Mucosa of rectum (tissue), 2 donors: ENCODE measurements around the gene GRIN3B.
"Not testable (repeated sequence)": the region's sequence is repeated elsewhere in the genome, so short reads cannot be mapped to it uniquely, and the experiment has no call there.

ENCODE experiments used
- H3K27ac ChIP-seq, 2 donors: one replicate each; pipeline ENCODE4 v1.7.0; 2013; ENCODE audit warnings: inconsistent platforms in 2 of 2, low read depth in 2 of 2, low read length in 2 of 2
- H3K27me3 ChIP-seq, 2 donors: one replicate each; pipeline ENCODE4 v1.7.0; 2013; ENCODE audit warnings: low read length in 2 of 2; ENCODE audit not compliant: control insufficient read depth in 2 of 2, insufficient read depth in 2 of 2
- H3K36me3 ChIP-seq, 2 donors: one replicate each; pipeline ENCODE4 v1.7.0; 2013; ENCODE audit warnings: low read length in 2 of 2; ENCODE audit not compliant: control insufficient read depth in 2 of 2, insufficient read depth in 2 of 2
- H3K4me1 ChIP-seq, 2 donors: one replicate each; pipeline ENCODE4 v1.7.0; 2013; ENCODE audit warnings: low read length in 2 of 2, mild to moderate bottlenecking in 1 of 2; ENCODE audit not compliant: control insufficient read depth in 2 of 2, insufficient read depth in 2 of 2
- H3K4me3 ChIP-seq, 2 donors: one replicate each; pipeline ENCODE4 v1.7.0; 2013; ENCODE audit warnings: low read length in 2 of 2
- H3K9ac ChIP-seq, 2 donors: one replicate each; pipeline ENCODE4 v1.7.0; 2013; ENCODE audit warnings: low read length in 2 of 2, low read depth in 1 of 2, mild to moderate bottlenecking in 1 of 2
- H3K9me3 ChIP-seq, 2 donors: one replicate each; pipeline ENCODE4 v1.7.0; 2013; ENCODE audit warnings: low read length in 2 of 2; ENCODE audit not compliant: control insufficient read depth in 2 of 2
- donor health status: healthy.
- donor health status: Normal muscosa, but diverticular disease.

GRIN3B gene

GRCh38 chr19:1019616-1019961 lies 19.4 kb downstream of the GRIN3B start:
- Histone ChIP-seq H3K36me3 (peaks cover 3 to 4% of the 10 kb centered on the region in 2 donors), H3K27ac (peak overlapping the region in 1 of 2 donors; percentile 92), H3K4me3 (peak overlapping the region; percentile 89 to 96), H3K9ac (peak overlapping the region; percentile 85 to 96), H3K4me1 (peaks cover 45 to 52% of the 10 kb centered on the region in 2 donors), H3K27me3 (no peaks in the 10 kb centered on the region), H3K9me3 (no peaks in the 10 kb centered on the region)

- Histone ChIP-seq H3K27me3 (no peaks in the 10 kb centered on the region), H3K9ac (peak overlapping the region; percentile 85 to 96), H3K9me3 (no peaks in the 10 kb centered on the region), H3K4me1 (peaks cover 43 to 50% of the 10 kb centered on the region in 2 donors), H3K4me3 (peak overlapping the region; percentile 89 to 96), H3K36me3 (peaks cover 3 to 4% of the 10 kb centered on the region in 2 donors), H3K27ac (peak overlapping the region; percentile 86 to 92)
Measured at GRCh38 chr19:1019980-1020867, 20.0 kb downstream of the GRIN3B start.

- Histone ChIP-seq H3K9ac (peak within 1 kb of the TSS; percentile 85 to 96), H3K4me1 (peaks cover 41 to 47% of the 10 kb centered on the region in 2 donors), H3K36me3 (peaks cover 3 to 4% of the 10 kb centered on the region in 2 donors), H3K4me3 (peak within 1 kb of the TSS; percentile 89 to 96), H3K27ac (peak within 1 kb of the TSS; percentile 86 to 92), H3K27me3 (no peaks in the 10 kb centered on the region), H3K9me3 (no peaks in the 10 kb centered on the region)
Measured at GRCh38 chr19:1020868-1021425, 20.7 kb downstream of the GRIN3B start, which contains the start of gene TMEM259. TMEM259 (minus strand) TSS chr19:1021123; CDS start chr19:1020996, 127 bp downstream.

GRCh38 chr19:1023883-1024188 lies 23.6 kb downstream of the GRIN3B start:
- H3K9me3 ChIP-seq, H3K27me3 ChIP-seq, H3K4me3 ChIP-seq, H3K36me3 ChIP-seq, H3K27ac ChIP-seq, H3K9ac ChIP-seq: not testable (repeated sequence)
- peaks cover 27 to 31% of the 10 kb centered on the region in 2 donors for H3K4me1 ChIP-seq

DNA sequence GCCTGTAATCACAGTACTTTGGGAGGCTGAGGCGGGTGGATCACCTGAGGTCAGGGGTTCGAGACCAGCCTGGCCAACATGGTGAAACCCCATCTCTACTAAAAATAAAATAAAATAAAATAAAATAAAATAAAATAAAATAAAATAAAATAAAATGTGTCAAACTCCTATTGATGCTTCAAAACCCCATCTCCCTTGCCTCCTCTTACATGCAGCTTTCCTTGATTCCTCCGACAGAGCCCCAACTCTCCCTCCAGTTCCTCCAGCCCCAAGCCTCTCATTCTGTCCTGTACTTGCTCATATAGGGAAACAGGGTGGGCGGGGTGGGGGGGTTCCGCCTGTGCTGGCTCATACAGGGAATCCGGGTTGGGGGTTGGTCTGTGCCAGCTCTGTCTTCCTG lies 24.9 kb downstream of the GRIN3B start:
- not testable (repeated sequence) for H3K27ac ChIP-seq, H3K27me3 ChIP-seq, H3K9ac ChIP-seq, H3K4me3 ChIP-seq, H3K36me3 ChIP-seq, H3K9me3 ChIP-seq
- H3K4me1 ChIP-seq: peaks cover 17 to 22% of the 10 kb centered on the region in 2 donors

GRCh38 chr19:1025960-1026782 lies 26.0 kb downstream of the GRIN3B start, which contains the start of gene CNN2:
CNN2 (plus strand) TSS chr19:1026608; CDS start chr19:1026662, 54 bp downstream.
- Histone ChIP-seq H3K27me3 (no peaks in the 10 kb centered on the region), H3K4me1 (peaks cover 15 to 24% of the 10 kb centered on the region in 2 donors), H3K27ac (peak within 1 kb of the TSS; percentile 89 to 92), H3K9me3 (no peaks in the 10 kb centered on the region), H3K36me3 (peaks cover 0 to 2% of the 10 kb centered on the region in 2 donors), H3K4me3 (peak within 1 kb of the TSS; percentile 71 to 80), H3K9ac (peak within 1 kb of the TSS; percentile 79 to 99)

DNA sequence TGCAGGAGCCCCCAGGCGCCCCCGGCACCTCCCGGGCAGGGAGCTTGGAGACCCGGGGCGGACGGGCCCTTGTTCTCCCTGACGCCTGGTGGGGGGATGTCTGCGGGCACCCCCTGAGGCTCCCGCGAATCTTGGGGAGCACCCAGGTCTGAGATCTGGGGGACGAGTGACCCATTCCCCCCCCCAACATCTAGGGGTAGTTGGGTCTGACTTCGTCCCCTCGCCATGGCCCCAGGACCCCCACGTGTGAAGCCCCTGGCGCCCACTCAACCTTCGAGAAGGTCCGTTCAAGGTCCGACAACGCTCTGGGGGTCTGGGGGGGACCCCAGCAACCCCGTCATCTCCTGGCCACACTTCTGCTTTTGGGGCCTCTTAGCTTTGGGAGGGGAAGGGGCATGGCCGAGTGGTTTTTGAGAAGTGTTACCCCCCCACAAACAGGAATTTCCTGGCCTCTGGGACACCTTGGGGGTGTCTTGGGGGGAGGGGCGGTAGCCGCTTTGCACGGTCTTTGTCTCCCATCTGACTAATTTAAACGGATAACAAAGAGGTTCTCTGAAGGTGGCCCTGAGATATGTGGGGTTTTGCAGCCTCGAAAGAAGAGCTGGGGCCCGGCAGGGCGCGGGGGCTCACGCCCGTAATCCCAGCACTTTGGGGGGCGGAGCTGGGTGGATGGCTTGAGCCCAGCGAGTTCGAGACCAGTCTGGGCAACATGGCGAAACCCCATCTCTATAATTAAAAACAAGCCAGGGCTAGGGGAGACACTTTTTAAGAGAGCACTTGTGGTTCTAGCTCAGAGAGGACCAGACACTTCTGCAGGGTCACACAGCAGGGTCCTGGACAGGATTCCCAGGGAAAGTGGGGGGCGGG lies 26.8 kb downstream of the GRIN3B start:
- Histone ChIP-seq H3K4me1 (peaks cover 10 to 24% of the 10 kb centered on the region in 2 donors), H3K9ac (peak overlapping the region; percentile 79 to 99), H3K9me3 (no peaks in the 10 kb centered on the region), H3K4me3 (peak overlapping the region; percentile 71 to 80), H3K27me3 (no peaks in the 10 kb centered on the region), H3K36me3 (peaks cover 0 to 4% of the 10 kb centered on the region in 2 donors), H3K27ac (peak overlapping the region; percentile 89 to 92)

GRCh38 chr19:1027650-1028061 lies 27.4 kb downstream of the GRIN3B start:
- peaks cover 10 to 24% of the 10 kb centered on the region in 2 donors for H3K4me1 ChIP-seq
- H3K9ac ChIP-seq: peak overlapping the region; percentile 75 to 99
- peak overlapping the region; percentile 89 to 92 for H3K27ac ChIP-seq
- H3K4me3 ChIP-seq: peak overlapping the region; percentile 71 to 80
- H3K9me3 ChIP-seq: no peaks in the 10 kb centered on the region
- no peaks in the 10 kb centered on the region for H3K27me3 ChIP-seq
- H3K36me3 ChIP-seq: peaks cover 5 to 10% of the 10 kb centered on the region in 2 donors
